HepG2 (cell line): ENCODE data around the gene CEBPE. TPM values are rescaled to one million over a fixed set of nuclear protein-coding genes. Genes with fewer than 3 reads are reported as not detected.

Experiments used
- ARID4A ChIP-seq: sonication (generic); formaldehyde crosslinking; IDR thresholded peaks from 2 replicates; pipeline ENCODE4 v1.5.0; 2020; ENCODE audit warnings: mild to moderate bottlenecking, missing genetic modification reagents, borderline replicate concordance
- ARNTL ChIP-seq: sonication (generic); formaldehyde crosslinking; IDR thresholded peaks from 2 replicates; pipeline ENCODE4 v1.4.0; 2020; ENCODE audit warnings: mild to moderate bottlenecking, missing genetic modification reagents
- BCL3 ChIP-seq: sonication (generic); formaldehyde crosslinking; IDR thresholded peaks from 2 replicates; pipeline ENCODE4 v1.5.1; 2020; ENCODE audit warnings: mild to moderate bottlenecking, missing genetic modification reagents, moderate library complexity
- CHD2 ChIP-seq: IDR thresholded peaks from 2 replicates; pipeline ENCODE4 v1.6.1; 2011; ENCODE audit warnings: low read depth, low read length, improper control_type of control experiment
- CREBL2 ChIP-seq: sonication (generic); formaldehyde crosslinking; IDR thresholded peaks from 2 replicates; pipeline ENCODE4 v1.8.1; 2023; ENCODE audit warnings: missing genetic modification reagents, mild to moderate bottlenecking, borderline replicate concordance
- E2F1 ChIP-seq: sonication (generic); formaldehyde crosslinking; IDR thresholded peaks from 2 replicates; pipeline ENCODE4 v1.5.0; 2020; ENCODE audit warnings: missing genetic modification reagents
- GATAD2A ChIP-seq: IDR thresholded peaks from 2 replicates; pipeline ENCODE4 v1.6.1; 2016
- IRF9 ChIP-seq: sonication (generic); formaldehyde crosslinking; IDR thresholded peaks from 2 replicates; pipeline ENCODE4 v1.8.0; 2022; ENCODE audit warnings: missing genetic modification reagents, mild to moderate bottlenecking, borderline replicate concordance
- KDM1A ChIP-seq: IDR thresholded peaks from 2 replicates; pipeline ENCODE4 v1.6.1; 2016; ENCODE audit warnings: missing compliant biosample characterization
- PAWR ChIP-seq: sonication (generic); formaldehyde crosslinking; IDR thresholded peaks from 2 replicates; pipeline ENCODE4 v1.4.0; 2020; ENCODE audit warnings: missing genetic modification reagents, mild to moderate bottlenecking, borderline replicate concordance
- SMAD9 ChIP-seq: sonication (generic); formaldehyde crosslinking; IDR thresholded peaks from 2 replicates; pipeline ENCODE4 v1.5.1; 2020; ENCODE audit warnings: mild to moderate bottlenecking, missing genetic modification reagents
- SSRP1 ChIP-seq: IDR thresholded peaks from 2 replicates; pipeline ENCODE4 v1.6.1; 2016; ENCODE audit warnings: control low read depth
- TGIF2 ChIP-seq: IDR thresholded peaks from 2 replicates; pipeline ENCODE4 v1.6.1; 2016; ENCODE audit warnings: control low read depth, missing compliant biosample characterization
- ZNF224 ChIP-seq: sonication (generic); formaldehyde crosslinking; IDR thresholded peaks from 2 replicates; pipeline ENCODE4 v1.5.0; 2020; ENCODE audit warnings: mild to moderate bottlenecking, missing genetic modification reagents
- ZNF276 ChIP-seq: sonication (generic); formaldehyde crosslinking; IDR thresholded peaks from 2 replicates; pipeline ENCODE4 v1.4.0; 2020; ENCODE audit warnings: mild to moderate bottlenecking, low read depth, missing genetic modification reagents
- ZNF496 ChIP-seq: sonication (generic); formaldehyde crosslinking; IDR thresholded peaks from 2 replicates; pipeline ENCODE4 v1.8.1; 2023; ENCODE audit warnings: mild to moderate bottlenecking, moderate library complexity, missing genetic modification reagents; ENCODE audit not compliant: insufficient replicate concordance
- ZNF530 ChIP-seq: sonication (generic); formaldehyde crosslinking; IDR thresholded peaks from 2 replicates; pipeline ENCODE4 v1.5.0; 2020; ENCODE audit warnings: low read depth, mild to moderate bottlenecking, missing genetic modification reagents
- ZNF552 ChIP-seq: sonication (generic); formaldehyde crosslinking; IDR thresholded peaks from 2 replicates; pipeline ENCODE4 v1.9.0; 2022; ENCODE audit warnings: missing genetic modification reagents, mild to moderate bottlenecking, borderline replicate concordance
- ZNF614 ChIP-seq: IDR thresholded peaks from 2 replicates; pipeline ENCODE4 v1.6.1; 2018; ENCODE audit warnings: missing biosample characterization, missing genetic modification reagents, inconsistent platforms, borderline replicate concordance
- ZNF615 ChIP-seq: sonication (generic); formaldehyde crosslinking; IDR thresholded peaks from 2 replicates; pipeline ENCODE4 v1.5.0; 2020; ENCODE audit warnings: mild to moderate bottlenecking, missing genetic modification reagents, borderline replicate concordance
- ZNF777 ChIP-seq: sonication (generic); formaldehyde crosslinking; IDR thresholded peaks from 2 replicates; pipeline ENCODE4 v1.4.0; 2020; ENCODE audit warnings: missing genetic modification reagents
- polyA plus RNA-seq, 8 experiments: library from polyadenylated mRNA; depleted of rRNA in 3 of 8; stranded (reverse) in 7 of 8; unstranded in 1 of 8; fragments of >200 nt; fragmentation: Illumina TruSeq in 4 of 8; extraction: Trizol in 4 of 8; gene quantifications; 2 replicates each; pipeline versions ENCODE4 v1.2.1 to v1.2.3, GENCODE V29; 2011 to 2016; ENCODE audit warnings: low read depth in 4 of 8, missing spikeins in 1 of 8, mixed read lengths in 1 of 8; ENCODE audit not compliant: insufficient read depth in 1 of 8
- total RNA-seq, 5 experiments: library from RNA; depleted of rRNA; stranded (reverse); fragments of >200 nt; fragmentation: Illumina TruSeq; extraction: Trizol; gene quantifications; 2 replicates each; pipeline ENCODE4 v1.2.3, GENCODE V29; 2016; ENCODE audit warnings: low read depth in 1 of 5

The CEBPE gene
- total and polyA plus RNA-seq, 2 of the 13 experiments (the other 11 are each of a cell fraction or from before 2014, with no cell fraction given): 0.09 to 0.11 TPM

GRCh38 chr14:23069413-23069806, 49.6 kb downstream of the CEBPE start (continued):
- no peak for TF ChIP-seq E2F1 (CRISPR knock-in tag)
- no peak for TF ChIP-seq ZNF552 (CRISPR knock-in tag)
- no peak for TF ChIP-seq ZNF777 (CRISPR knock-in tag)
- no peak for TF ChIP-seq ARID4A (CRISPR knock-in tag)
- TF ChIP-seq SMAD9 (CRISPR knock-in tag): peak; percentile 13; the same call in 1 of the 2 replicates
- no peak for TF ChIP-seq ARNTL
- 0 out of 2 replicates have a peak, but pooled peaks have one; percentile 41 for TF ChIP-seq ZNF224 (CRISPR knock-in tag)
- TF ChIP-seq IRF9 (CRISPR knock-in tag): no peak
- TF ChIP-seq KDM1A (CRISPR knock-in tag): no peak
- no peak for TF ChIP-seq GATAD2A (CRISPR knock-in tag)
- 0 out of 2 replicates have a peak, but pooled peaks have one; percentile 7 for TF ChIP-seq BCL3 (CRISPR knock-in tag)
- TF ChIP-seq ZNF276 (CRISPR knock-in tag): no peak
- no peak for TF ChIP-seq ZNF530 (CRISPR knock-in tag)
- no peak for TF ChIP-seq PAWR (CRISPR knock-in tag)
- TF ChIP-seq SSRP1 (CRISPR knock-in tag): no peak
- TF ChIP-seq CHD2: no peak
- no peak for TF ChIP-seq ZNF614 (CRISPR knock-in tag)
- TF ChIP-seq ZNF496 (CRISPR knock-in tag): no peak
- no peak for TF ChIP-seq ZNF615 (CRISPR knock-in tag)
- TF ChIP-seq TGIF2 (CRISPR knock-in tag): no peak
- 0 out of 2 replicates have a peak, but pooled peaks have one; percentile 54 for TF ChIP-seq CREBL2 (CRISPR knock-in tag)
